CMK (cell line): ENCODE results near the gene GALNT17.
"Not testable (repeated sequence)": the region's sequence is repeated elsewhere in the genome, so short reads cannot be mapped to it uniquely, and the experiment has no call there.

ENCODE experiments used
- DNase-seq: peaks from one replicate; pipeline ENCODE4 v3.0.0-alpha.2; 2010; ENCODE audit warnings: low read depth

Gene GALNT17

DNA sequence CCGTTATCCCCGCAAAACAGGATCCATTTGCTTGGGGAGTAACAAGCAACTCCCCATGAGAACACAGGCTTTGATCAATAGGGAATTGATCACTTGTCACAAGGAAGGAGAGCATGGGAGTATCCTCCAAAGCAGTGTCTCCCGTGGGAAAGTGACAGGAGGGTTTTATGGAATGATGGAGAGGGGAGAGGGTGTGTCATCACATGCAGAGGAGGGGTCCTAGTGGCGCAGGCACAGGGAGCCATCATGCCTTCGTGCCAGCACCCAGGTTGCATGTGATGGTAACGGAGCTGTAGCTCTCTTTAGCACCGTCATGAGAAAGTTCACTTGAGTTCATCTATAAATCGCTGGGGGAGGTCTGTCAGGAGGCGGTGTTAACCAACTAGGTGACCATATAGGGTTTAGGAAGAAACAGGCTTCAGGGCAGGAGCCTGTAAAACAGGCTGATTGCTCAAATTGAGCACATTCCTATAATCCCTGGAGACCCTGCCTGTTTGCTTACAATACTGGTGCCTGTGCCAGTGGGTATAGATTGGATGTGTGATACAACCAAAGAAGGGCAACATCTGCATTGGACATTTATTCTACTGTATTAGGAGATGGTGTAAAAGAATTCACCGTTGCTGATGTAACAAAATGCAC is 428.5 kb downstream of the GALNT17 start:
- no peak for DNase-seq

GRCh38 chr7:71563276-71563675 is 431.3 kb downstream of the GALNT17 start:
- no peak for DNase-seq

- no peak for DNase-seq
Observed at GRCh38 chr7:71566376-71566775, 434.4 kb downstream of the GALNT17 start.

DNA sequence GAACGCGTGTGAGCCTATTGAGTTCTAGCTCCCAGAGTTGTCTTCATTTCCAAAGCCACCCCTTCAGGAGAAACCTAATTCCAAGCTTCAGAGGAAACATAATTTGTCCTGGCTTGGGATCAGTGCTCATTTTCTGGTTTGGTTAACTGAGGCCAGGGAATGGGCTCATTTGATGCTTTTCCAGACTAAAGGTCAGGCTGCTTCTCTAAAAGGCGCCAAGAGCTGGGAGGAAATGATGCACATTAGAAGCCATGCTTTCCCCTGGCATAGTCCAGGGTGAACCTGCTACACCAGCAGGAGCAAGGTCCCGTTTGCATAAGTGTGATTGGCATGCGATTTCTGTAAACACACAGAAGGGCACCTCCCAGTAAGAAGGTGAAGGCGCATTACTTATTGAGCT is 435.0 kb downstream of the GALNT17 start:
- DNase-seq: no peak

DNA sequence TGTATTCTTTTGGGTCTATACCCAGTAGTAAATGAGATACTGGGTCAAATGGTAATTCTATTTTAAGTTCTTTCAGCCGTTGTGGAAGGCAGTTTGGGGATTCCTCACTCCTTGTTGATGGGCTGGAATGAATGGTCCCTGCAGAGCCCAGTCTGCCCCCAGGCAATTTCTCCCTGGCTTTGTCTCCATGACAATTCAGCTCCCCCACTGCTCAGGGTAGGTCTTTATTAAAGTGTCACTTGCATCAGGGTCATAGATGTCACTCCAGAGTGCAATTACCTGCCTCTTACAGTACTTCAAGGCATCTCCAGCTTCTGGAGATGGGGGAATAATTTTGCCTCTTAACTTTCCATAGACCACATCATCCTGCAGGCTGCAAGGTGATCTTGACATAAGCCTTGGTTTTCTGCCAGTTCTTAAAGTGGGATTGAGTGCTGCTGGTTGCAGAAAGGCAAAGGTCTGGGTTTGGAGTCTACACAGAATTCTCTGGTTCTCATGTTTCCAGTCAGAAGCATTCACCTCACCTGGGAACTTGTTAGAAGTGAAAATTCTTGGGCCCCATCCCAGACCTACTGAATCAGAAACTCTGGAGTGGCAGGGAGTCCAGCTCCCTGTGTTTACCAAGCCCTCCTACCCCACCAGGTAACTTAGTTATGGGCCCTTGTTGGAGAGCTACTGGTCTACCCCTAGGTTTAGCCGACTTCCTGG is 442.4 kb downstream of the GALNT17 start:
- no peak for DNase-seq

- DNase-seq: no peak
Observed at GRCh38 chr7:71580027-71580426, 448.1 kb downstream of the GALNT17 start.

DNA sequence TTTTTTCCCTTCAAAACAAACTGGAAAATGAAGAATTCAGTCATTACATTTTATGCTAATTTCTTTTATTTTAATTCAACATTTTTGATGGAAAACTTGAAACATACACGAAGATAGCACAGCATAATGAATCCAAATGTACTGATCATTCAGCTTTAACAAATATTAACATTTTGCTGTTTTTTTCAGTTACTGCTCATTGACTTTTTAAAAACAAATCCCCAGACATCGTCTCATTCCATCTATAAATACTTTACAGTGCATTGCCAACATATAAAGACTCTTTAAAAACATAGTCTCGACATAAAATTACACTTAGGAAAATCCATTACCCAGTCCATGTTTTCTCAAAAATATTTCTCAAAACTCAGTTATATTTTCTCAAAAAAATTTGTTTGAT is 452.3 kb downstream of the GALNT17 start:
- no peak for DNase-seq

DNA sequence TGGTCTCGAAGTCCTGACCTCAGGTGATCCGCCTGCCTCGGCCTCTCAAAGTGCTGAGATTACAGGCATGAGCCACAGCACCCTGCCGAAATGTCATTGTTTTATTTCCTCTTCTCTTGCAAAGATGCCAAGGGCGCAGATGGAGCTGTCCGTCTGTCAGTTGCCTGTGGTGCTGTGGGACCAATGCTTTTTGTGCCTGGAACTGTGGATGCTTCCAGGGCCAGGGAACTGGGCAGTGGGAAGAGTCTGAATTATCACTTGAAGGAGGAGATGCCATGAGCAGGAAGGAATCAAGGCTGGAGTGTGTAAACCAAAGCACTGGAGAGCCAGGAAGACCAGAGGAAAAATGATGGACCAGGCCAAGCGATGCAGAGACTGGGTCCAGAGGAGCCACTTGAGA is 459.9 kb downstream of the GALNT17 start:
- DNase-seq: no peak

GRCh38 chr7:71592388-71592787 is 460.4 kb downstream of the GALNT17 start:
- not testable (repeated sequence) for DNase-seq

DNA sequence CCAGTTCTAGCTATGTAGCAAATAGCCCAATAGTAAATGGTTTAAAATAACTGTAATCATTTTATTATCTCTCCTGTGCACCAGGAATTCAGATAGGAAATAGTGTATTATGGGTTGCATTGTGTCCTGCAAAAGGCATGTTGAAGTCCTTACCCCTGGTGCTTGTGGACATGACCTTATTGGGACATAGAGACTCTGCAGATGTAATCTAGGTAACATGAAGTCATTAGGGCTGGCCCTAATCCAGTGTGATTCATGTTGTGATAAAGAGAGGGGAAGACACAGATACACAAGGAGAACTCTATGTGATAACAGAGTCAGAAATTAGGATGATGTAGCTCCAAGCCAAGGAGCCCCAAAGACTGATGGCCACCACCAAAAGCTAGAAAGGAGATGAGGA is 462.8 kb downstream of the GALNT17 start:
- no peak for DNase-seq

DNA sequence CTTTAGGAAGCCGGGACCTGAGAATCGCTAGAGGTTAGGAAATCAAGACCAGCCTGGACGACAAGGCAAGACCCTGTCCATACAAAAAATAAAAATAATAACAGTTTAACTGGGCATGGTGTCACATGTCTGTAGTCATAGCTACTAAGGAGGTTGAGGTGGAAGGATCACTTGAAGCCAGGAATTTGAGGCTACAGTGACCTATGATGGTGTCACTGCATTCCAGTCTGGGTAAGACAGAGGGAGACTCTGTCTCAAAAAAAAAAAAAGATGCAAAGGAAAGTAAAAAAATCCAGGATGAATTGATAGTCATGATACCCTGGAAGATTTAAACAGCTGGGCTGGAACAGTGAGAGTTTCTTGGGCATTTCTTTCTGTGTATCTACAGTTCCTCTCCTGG is 463.2 kb downstream of the GALNT17 start:
- DNase-seq: no peak

GRCh38 chr7:71598553-71598952 is 466.6 kb downstream of the GALNT17 start:
- no peak for DNase-seq

GRCh38 chr7:71601851-71602250 is 469.9 kb downstream of the GALNT17 start:
- DNase-seq: no peak

DNA sequence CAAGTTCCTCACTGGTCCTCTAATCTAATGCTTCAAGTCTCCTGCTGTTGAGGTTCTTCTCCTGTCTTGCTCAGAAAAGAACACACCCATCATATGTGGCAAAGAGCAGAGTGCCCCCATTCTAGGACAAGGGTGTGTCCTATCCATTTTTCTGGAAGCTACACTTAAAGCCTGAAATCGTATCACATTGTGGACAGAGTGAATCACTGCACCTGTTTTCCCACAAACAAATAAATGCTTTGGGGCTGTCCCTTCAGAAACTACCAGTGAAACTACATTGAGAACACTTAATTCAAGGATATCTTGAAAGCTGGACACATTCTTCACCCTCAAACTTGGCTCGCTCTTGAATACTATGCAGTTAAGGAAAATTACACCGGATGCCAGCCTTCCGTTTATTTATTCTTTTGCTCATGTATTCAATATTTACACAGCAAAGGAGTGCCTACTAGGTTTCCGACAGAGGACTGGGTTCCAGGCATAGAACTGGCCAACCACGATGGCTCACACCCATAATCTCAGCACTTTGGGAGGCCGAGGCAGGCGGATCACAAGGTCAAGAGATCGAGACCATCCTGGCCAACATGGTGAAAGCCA is 473.0 kb downstream of the GALNT17 start:
- DNase-seq: no peak

- no peak for DNase-seq
Observed at GRCh38 chr7:71611986-71612385, 480.0 kb downstream of the GALNT17 start.

DNA sequence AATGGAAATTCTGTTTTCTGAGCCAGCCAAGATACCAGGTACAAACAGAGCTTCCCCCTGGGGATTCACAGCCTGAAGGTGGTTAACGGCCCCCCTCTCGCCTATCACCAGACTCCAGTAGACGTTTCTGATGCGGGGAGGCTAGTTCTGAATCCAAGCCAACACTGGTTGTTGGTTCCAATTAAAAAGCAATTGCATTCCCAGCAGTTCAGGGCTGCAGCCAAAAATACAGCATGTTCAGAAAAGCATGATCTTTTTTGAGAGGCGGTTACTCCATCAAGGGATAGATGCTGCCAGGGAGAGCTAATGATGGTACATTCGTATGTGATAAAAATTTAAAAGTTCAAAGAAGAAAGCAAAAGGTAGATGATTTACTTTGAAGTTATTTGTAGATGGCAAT is 481.0 kb downstream of the GALNT17 start:
- no peak for DNase-seq

- DNase-seq: no peak
Observed at GRCh38 chr7:71613313-71613712, 481.4 kb downstream of the GALNT17 start.

- no peak for DNase-seq
Observed at GRCh38 chr7:71615017-71615416, 483.1 kb downstream of the GALNT17 start.

DNA sequence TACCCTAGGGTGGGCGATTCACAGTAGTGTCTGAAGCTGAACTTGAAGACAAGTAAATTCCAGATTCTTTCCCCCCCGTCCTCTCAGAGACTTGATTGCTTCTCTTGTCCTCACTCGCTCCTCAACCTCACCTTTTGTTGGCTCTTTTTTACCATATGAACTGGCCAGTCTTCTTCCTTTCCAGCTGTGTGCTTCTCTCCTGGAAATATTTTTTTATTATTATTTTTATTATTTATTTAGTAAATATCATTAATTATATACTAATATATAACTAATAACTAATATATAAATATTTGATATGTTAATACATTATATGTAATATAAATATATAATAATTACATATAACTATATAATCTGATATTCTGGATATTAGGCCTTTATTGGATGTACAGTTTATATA is 484.3 kb downstream of the GALNT17 start:
- no peak for DNase-seq

DNA sequence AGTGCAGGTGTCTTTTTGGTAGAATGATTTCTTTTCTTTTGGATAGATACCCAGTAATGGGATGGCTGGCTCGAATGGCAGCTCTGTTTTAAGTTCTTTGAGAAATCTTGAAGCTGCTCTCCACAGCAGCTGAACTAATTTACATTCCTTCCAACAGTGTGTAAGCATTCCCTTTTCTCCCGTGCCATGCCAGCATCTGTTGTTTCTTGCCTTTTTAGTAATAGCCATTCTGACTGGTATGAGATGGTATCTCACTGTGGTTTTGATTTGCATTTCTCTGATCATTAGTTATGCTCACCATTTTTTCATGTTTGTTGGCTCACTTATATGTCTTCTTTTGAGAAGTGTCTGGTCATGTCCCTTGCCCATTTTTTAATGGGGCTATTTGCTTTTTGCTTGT is 486.3 kb downstream of the GALNT17 start:
- no peak for DNase-seq

DNA sequence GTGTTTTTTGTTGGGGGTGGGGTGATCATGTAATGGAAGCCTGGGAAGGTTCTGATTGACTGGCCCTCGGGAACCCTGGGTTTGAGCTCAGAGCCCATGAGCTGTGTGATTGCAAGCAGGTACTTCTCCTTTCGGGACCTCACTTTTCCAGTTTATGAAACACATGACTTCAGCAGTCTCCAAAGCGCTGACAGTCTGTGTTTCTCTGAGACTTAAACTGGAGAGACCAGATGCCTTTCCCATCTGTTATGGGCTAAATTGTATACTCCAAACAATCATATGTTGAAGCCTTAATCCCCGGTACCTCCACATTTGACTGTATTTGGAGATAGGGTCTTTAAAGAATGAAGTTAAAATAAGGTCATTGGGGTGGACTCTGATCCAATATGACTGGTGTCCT is 493.6 kb downstream of the GALNT17 start:
- no peak for DNase-seq

- DNase-seq: no peak
Observed at GRCh38 chr7:71626206-71626605, 494.3 kb downstream of the GALNT17 start.

DNA sequence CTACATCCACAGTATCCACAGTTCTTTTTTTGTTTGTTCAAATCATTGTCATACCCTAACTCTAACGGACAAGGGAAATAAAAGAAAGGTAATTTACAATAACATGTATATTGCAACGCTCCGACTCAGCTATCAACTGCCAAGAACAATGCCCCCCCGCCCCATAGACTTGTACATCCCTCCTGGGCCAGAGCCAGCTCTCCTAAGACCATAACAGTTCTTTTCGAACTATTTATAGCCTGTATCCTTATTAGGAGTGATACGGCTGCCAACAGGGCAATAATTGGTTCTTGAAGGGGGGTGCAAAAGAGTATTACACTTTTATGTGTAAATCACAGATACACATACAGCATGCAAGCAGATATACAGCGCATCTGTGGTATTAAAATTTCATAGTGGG is 495.7 kb downstream of the GALNT17 start:
- no peak for DNase-seq

DNA sequence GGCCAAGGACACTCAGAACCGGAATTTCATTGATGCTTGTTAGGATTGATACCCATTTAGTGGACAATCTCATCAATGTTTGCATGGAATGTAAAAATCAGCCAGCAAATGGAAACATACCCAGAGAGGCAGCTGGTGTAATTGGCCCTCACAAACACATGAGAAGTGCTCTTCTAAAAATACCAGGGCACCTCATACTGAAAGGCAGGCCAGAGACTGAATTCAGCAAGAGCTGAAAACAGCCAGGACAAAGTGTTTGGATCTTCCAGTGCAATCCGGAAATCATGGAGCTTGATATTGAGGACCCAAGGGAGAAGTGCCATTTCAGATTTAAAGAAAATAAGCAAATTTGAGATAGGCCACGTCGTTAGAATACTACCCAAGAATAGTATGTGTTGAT is 498.6 kb downstream of the GALNT17 start:
- DNase-seq: no peak
